WTC11 (cell line): ENCODE results near the gene METTL2A.
"Not testable (repeated sequence)": the region's sequence is repeated elsewhere in the genome, so short reads cannot be mapped to it uniquely, and the experiment has no call there.

Experiments
- CREB1 ChIP-seq: sonication (generic); formaldehyde crosslinking; IDR thresholded peaks from 2 replicates; pipeline ENCODE4 v1.8.0; 2023; ENCODE audit warnings: mild to moderate bottlenecking, missing genetic modification reagents
- TP53 ChIP-seq: sonication (generic); formaldehyde crosslinking; IDR thresholded peaks from 2 replicates; pipeline ENCODE4 v1.8.1; 2023; ENCODE audit warnings: mild to moderate bottlenecking, missing genetic modification reagents
- TF ChIP-seq, protein P1 (sequence below): fragments of 200-600 bp; IDR thresholded peaks from 2 replicates; pipeline ENCODE4 v1.8.0; 2022; ENCODE audit warnings: antibody characterized with exemption
- TF ChIP-seq, protein P2 (sequence below): sonication (generic); formaldehyde crosslinking; IDR thresholded peaks from 2 replicates; pipeline ENCODE4 v1.8.1; 2022; ENCODE audit warnings: low read depth, missing genetic modification reagents, borderline replicate concordance
- TF ChIP-seq, protein P3 (sequence below): sonication (generic); formaldehyde crosslinking; IDR thresholded peaks from 2 replicates; pipeline ENCODE4 v1.8.0; 2022; ENCODE audit warnings: mild to moderate bottlenecking, missing genetic modification reagents
- TF ChIP-seq, protein P4 (sequence below): sonication (generic); formaldehyde crosslinking; IDR thresholded peaks from 2 replicates; pipeline ENCODE4 v1.8.1; 2023; ENCODE audit warnings: mild to moderate bottlenecking, missing genetic modification reagents, moderate library complexity
- TF ChIP-seq, protein P5 (sequence below): sonication (generic); formaldehyde crosslinking; IDR thresholded peaks from 2 replicates; pipeline ENCODE4 v1.8.0; 2022; ENCODE audit warnings: mild to moderate bottlenecking, missing genetic modification reagents
- TF ChIP-seq, protein P6 (sequence below): fragments of 250-450 bp; sonication (Bioruptor Pico); IDR thresholded peaks from 2 replicates; pipeline ENCODE4 v2.1.2; 2022; ENCODE audit warnings: mild to moderate bottlenecking, moderate library complexity
- TF ChIP-seq, protein P7 (sequence below): sonication (generic); formaldehyde crosslinking; IDR thresholded peaks from 2 replicates; pipeline ENCODE4 v1.8.1; 2022; ENCODE audit warnings: missing genetic modification reagents, borderline replicate concordance

DNA sequence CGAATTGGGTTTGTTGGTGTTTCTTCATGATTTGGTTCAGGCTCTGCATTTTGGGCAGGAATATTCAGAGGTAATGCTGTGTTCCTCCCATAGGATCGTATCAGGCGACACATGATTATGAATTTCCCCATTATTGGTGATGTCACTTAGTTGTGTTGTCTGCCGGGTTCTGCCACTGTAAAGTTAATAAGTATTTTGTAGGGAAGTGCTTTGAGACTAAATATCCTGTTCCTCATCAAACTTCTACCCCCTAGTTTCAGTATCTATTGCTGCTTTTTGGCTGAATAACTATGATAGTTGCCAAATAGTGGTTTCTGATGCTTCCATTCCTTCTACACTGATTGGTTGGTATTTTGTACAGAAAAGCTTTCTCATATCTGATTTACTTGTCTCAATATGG, 28.5 kb downstream of the METTL2A start:
- TF ChIP-seq, protein P1, sequence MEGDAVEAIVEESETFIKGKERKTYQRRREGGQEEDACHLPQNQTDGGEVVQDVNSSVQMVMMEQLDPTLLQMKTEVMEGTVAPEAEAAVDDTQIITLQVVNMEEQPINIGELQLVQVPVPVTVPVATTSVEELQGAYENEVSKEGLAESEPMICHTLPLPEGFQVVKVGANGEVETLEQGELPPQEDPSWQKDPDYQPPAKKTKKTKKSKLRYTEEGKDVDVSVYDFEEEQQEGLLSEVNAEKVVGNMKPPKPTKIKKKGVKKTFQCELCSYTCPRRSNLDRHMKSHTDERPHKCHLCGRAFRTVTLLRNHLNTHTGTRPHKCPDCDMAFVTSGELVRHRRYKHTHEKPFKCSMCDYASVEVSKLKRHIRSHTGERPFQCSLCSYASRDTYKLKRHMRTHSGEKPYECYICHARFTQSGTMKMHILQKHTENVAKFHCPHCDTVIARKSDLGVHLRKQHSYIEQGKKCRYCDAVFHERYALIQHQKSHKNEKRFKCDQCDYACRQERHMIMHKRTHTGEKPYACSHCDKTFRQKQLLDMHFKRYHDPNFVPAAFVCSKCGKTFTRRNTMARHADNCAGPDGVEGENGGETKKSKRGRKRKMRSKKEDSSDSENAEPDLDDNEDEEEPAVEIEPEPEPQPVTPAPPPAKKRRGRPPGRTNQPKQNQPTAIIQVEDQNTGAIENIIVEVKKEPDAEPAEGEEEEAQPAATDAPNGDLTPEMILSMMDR = not testable (repeated sequence)
- TF ChIP-seq, protein P2, sequence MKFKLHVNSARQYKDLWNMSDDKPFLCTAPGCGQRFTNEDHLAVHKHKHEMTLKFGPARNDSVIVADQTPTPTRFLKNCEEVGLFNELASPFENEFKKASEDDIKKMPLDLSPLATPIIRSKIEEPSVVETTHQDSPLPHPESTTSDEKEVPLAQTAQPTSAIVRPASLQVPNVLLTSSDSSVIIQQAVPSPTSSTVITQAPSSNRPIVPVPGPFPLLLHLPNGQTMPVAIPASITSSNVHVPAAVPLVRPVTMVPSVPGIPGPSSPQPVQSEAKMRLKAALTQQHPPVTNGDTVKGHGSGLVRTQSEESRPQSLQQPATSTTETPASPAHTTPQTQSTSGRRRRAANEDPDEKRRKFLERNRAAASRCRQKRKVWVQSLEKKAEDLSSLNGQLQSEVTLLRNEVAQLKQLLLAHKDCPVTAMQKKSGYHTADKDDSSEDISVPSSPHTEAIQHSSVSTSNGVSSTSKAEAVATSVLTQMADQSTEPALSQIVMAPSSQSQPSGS = not testable (repeated sequence)
- TF ChIP-seq, protein P3, sequence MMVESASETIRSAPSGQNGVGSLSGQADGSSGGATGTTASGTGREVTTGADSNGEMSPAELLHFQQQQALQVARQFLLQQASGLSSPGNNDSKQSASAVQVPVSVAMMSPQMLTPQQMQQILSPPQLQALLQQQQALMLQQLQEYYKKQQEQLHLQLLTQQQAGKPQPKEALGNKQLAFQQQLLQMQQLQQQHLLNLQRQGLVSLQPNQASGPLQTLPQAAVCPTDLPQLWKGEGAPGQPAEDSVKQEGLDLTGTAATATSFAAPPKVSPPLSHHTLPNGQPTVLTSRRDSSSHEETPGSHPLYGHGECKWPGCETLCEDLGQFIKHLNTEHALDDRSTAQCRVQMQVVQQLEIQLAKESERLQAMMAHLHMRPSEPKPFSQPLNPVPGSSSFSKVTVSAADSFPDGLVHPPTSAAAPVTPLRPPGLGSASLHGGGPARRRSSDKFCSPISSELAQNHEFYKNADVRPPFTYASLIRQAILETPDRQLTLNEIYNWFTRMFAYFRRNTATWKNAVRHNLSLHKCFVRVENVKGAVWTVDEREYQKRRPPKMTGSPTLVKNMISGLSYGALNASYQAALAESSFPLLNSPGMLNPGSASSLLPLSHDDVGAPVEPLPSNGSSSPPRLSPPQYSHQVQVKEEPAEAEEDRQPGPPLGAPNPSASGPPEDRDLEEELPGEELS = not testable (repeated sequence)
- TF ChIP-seq, protein P4, sequence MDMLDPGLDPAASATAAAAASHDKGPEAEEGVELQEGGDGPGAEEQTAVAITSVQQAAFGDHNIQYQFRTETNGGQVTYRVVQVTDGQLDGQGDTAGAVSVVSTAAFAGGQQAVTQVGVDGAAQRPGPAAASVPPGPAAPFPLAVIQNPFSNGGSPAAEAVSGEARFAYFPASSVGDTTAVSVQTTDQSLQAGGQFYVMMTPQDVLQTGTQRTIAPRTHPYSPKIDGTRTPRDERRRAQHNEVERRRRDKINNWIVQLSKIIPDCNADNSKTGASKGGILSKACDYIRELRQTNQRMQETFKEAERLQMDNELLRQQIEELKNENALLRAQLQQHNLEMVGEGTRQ (CRISPR knock-in tag) = not testable (repeated sequence)
- TF ChIP-seq TP53; CREB1 (CRISPR knock-in tag): not testable (repeated sequence)
- TF ChIP-seq, protein P5, sequence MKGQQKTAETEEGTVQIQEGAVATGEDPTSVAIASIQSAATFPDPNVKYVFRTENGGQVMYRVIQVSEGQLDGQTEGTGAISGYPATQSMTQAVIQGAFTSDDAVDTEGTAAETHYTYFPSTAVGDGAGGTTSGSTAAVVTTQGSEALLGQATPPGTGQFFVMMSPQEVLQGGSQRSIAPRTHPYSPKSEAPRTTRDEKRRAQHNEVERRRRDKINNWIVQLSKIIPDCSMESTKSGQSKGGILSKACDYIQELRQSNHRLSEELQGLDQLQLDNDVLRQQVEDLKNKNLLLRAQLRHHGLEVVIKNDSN (CRISPR knock-in tag) = not testable (repeated sequence)
- TF ChIP-seq, protein P6, sequence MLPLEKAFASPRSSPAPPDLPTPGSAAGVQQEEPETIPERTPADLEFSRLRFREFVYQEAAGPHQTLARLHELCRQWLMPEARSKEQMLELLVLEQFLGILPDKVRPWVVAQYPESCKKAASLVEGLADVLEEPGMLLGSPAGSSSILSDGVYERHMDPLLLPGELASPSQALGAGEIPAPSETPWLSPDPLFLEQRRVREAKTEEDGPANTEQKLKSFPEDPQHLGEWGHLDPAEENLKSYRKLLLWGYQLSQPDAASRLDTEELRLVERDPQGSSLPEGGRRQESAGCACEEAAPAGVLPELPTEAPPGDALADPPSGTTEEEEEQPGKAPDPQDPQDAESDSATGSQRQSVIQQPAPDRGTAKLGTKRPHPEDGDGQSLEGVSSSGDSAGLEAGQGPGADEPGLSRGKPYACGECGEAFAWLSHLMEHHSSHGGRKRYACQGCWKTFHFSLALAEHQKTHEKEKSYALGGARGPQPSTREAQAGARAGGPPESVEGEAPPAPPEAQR (CRISPR knock-in tag) = not testable (repeated sequence)
- TF ChIP-seq, protein P7, sequence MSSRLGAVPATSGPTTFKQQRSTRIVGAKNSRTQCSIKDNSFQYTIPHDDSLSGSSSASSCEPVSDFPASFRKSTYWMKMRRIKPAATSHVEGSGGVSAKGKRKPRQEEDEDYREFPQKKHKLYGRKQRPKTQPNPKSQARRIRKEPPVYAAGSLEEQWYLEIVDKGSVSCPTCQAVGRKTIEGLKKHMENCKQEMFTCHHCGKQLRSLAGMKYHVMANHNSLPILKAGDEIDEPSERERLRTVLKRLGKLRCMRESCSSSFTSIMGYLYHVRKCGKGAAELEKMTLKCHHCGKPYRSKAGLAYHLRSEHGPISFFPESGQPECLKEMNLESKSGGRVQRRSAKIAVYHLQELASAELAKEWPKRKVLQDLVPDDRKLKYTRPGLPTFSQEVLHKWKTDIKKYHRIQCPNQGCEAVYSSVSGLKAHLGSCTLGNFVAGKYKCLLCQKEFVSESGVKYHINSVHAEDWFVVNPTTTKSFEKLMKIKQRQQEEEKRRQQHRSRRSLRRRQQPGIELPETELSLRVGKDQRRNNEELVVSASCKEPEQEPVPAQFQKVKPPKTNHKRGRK = not testable (repeated sequence)
